ENCODE data around the gene ATP6V1B1.

DNA sequence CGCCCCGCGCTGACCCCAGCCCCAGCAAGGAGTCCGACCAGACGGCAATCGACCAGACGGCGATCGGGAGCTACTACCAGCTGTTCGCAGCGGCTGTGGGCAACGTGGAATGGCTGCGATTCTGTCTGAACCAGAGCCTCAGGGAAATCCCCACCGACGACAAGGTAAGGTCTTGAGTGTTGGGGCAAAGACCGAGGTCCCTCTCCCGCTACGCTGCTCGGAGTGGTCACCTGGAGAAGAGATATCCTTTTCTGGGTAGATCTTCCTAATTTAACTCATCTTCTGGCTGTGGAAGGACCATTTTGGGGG lies 43.4 kb downstream of the ATP6V1B1 start:
- TF ChIP-seq EZH2 (IDR thresholded peaks at IDR 0.05) (no peak), POLR2AphosphoS5 (IDR thresholded peaks at IDR 0.05; ENCODE audit: borderline replicate concordance, low read depth, low read length) (no peak), FOXP2 (optimal IDR thresholded peaks at IDR 0.05; ENCODE audit: control extremely low read depth, extremely low read length, insufficient read depth) (no peak)
